DOHH2 (cell line): Measurements from ENCODE around the gene CNKSR1.

Experiments used
- CTCF ChIP-seq: fragments of 200-600 bp; sonication (generic); IDR thresholded peaks from one replicate; pipeline ENCODE4 v1.5.1; 2014; ENCODE audit warnings: antibody characterized with exemption, mild to moderate bottlenecking, low read depth, low read length; ENCODE audit not compliant: poor library complexity, severe bottlenecking
- EZH2phosphoT487 ChIP-seq: fragments of 200-600 bp; sonication (generic); IDR thresholded peaks from 2 replicates; pipeline ENCODE4 v1.6.1; 2017; ENCODE audit warnings: borderline replicate concordance, mild to moderate bottlenecking, antibody characterized with exemption, low read length, moderate library complexity, mixed read lengths

DNA sequence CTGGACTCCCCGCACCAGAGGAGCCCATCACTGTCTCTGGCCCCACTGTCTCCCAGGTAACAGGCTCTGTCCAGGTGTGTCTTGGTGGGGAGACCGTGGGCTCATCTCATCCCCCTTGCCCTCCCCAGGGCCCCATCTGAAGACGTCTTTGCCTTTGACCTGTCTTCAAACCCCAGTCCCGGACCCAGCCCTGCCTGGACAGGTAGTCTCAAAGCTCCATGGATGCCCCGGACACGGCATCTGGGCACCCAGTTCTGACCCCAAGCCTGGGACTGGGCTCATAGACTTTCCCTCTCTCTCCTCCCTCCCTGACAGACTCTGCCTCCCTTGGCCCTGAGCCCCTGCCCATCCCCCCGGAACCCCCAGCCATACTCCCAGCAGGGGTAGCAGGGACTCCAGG is 6.8 kb downstream of the CNKSR1 start:
- TF ChIP-seq CTCF (no peak), EZH2phosphoT487 (no peak)
